IPS DF 19.7 (cell line): ENCODE data around the gene TWF2.

Experiments
- DNase-seq: peaks from one replicate; pipeline ENCODE4 v3.0.0-alpha.2; 2013; ENCODE audit warnings: low read depth, low spot score

TWF2 gene

DNA sequence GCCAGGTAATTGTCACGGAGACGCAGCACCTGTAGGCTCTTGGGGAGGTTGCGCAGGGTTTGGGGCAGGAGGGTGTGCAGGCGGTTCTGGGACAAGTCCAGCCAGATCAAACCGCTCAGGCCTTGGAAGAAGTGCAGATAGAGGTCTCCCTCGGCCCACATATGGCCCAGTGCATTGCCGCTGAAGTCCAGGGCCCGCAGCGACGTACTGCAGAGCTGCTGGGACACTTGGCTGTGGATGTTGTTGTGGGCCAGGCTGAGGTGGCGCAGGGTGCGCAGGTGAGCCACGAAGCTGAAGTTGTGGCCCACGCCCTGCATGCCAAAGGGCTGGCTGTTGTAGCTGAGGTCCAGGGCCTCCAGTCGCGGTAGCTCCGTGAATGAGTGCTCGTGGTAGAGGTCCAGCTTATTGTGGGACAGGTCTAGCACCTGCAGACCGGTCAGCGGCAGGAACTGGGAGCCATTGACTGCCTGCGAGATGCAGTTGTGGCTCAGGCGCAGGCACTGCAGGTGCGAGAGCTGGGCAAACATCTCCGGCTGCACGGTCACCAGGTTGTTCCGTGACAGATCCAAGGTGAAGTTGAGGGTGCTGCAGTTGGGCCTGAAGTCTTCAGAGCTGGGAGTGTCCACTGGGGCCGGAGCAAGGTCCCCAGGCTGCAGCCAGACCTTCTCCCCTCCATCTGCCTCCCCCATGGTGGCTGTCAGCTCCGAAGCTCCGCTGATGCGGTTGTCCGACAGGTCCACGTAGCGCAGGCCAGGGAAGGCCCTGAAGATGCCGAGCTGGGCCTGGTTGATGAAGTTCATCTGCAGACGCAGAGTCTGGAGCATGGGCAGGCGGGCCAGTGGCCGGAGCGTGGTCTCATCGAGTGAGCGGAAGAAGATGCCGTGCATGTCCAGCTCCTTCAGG, 16.4 kb downstream of the TWF2 start:
- DNase-seq = no peak

DNA sequence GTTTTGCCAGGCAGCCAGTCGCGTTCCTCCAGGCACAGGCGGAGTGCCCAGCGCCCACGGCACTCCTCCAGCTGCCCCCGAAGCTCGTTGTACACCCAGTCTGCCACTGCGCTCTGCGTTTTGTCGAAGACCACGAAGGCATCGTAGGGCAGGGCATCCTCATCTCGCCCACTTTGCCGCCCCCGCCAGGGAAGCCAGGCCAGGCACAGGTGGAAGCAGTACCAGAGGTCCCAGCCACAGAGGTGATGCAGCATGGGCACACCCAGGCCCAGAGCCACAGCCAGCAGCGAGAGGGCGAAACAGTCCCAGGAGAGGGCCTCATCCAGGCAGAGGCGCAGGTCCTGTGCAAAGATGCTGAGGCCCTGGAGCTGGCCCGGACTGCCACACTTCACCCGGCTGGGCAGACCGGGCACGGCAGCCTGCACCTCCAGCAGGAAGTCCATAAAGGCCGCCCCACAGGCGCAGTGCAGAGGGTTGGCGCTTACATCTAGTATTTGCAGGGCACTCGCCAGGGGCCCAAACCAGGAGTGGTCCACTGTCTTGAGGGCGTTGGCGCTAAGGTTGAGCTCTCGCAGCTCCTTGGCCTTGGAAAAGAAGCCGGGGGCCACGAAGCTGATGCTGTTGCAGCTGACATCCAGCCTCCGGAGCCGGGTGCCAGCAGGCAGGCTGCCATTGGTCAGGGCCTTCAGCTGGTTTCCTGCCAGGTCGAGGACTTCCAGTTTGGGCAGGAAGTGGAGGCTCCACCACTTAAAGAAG, 17.2 kb downstream of the TWF2 start:
- no peak for DNase-seq

DNA sequence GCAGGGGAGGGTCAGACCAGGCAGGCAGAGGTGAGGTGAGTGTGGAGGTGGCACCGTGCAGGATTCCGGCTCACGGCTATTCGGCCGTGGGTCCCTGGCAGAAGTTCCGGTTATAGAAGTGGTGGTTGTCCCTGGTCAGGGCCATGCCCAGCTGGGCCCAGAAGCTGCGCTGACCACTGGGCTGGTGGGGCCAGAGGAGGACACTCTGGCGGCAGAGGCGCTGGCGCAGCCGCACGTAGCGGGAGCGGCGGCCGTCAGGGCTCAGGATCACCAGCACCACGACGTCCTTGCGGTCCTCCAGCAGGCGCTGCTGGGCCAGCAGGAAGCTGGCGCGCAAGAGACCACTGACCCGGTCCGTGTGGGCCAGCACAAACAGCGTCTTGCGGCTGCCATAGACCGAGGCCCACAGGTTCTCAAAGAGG, 17.8 kb downstream of the TWF2 start:
- DNase-seq = no peak

DNA sequence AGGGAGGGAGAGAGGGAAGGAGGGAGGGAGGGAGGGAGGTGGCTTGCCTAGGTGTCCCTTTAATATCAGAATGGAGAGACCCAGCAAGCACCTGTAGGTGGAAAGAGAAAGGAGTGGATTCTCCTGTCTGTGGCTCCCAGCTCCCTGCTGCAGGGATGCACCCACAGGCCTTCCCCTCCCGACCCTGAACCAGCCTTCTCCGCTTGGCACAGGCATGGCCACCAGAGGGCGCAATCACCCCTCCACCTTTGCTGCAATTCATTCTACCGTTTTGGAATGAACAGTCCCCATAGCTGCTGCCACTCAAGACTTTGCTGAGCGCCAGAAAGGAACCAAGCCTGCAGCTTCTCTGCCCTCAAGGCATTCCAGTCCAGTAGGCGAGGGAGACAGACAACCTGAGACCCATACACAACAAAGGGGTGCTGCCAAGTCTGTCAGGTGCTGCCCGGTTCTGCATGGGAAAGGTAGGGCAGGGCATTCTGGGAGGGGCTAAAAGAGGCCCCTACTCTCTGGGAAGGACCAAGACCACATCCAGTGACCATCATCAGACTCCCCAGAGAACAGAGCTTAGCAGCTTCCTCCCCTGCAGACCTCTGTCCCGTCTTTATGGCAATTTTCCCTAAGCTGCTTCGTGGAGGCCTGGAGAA, 18.5 kb downstream of the TWF2 start:
- DNase-seq = no peak

DNA sequence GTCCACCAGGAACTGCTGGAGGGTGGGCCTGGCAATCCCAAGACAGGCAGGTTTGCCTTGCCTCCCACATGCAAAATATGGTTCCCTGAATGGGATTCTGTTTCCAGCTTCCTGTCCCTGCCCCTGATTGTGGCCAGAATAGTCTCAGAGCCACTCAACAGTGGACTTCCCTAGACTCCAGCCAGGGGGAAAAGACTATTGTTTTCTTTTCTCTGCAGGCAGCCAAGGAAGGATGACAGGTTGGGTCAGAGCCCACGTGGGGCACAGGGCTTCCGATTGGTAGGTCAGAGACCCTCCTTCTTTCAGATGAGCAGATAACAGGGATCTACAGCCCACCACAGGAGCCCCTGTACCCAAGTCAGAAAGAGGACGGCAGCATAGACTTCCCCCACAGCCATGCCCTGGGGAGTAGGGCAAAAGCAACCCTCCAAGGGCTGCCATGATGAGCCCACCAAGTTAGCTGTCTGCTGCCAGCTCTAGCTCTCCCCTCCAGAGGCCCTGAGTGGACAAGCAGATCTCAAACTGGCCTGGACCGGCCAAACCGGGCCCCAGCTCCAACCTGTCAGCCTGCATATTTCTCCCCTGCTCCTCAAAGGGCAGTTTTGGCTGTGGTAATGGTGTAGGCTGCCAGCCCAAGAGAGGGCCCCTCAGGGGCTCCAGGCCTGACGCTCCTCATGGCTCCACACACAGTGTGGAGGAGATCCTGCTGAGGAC, 19.9 kb downstream of the TWF2 start:
- no peak for DNase-seq

DNA sequence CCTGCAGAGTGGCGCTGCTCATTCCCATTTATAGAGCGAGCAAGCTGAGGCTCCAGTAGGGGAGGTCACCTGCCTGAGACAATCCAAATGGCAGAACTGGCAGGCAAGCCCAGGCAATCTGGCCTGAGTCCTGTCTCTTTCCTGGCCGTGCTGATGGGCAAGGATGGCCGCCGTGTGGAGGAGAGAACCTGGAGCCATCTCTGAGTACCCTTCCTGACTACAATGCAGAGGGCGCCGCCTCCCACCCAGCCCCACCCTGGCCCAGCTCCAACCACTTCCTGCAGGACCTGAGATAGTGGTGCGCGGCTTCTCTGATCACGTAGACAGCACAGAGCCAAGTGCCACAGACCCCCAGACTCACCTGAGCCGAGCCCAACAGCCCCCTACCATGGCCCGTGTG, 20.5 kb downstream of the TWF2 start:
- no peak for DNase-seq

DNA sequence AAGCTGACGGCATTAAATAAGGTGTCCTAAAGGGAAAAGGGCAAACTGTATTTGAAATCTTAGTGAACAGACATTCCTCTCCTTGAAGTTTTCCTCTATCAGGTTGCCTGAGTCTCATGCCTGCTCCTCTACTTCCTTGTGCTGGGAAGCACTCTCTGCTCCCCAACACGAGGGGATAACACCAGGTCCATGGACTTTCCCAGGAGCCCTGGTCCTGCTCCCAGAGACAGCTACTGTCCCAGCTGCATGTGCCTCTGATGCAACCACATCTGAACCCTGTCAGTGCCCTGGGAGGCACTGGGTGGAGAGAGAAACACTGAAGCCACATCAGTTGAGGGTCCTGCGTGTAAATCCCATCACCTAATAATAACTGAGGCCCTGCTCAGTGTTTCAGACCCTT, 20.9 kb downstream of the TWF2 start:
- no peak for DNase-seq

DNA sequence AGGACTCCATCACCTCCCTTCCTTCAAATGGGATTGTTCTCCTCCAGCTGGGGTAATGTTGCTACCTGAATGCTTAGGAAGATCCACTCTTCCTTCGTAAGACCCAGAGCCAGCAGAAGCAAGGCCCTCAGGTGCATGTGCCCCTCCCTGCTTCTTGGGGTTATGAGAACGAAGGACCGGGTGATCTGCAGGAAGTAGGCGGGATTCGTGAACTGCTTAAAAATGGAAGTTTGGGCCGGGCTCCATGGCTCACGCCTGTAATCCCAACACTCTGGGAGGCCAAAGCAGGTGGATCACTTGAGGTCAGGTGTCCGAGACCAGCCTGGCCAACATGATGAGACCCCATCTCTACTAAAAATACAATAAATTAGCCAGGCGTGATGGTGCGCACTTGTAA, 21.6 kb downstream of the TWF2 start:
- DNase-seq = no peak

DNA sequence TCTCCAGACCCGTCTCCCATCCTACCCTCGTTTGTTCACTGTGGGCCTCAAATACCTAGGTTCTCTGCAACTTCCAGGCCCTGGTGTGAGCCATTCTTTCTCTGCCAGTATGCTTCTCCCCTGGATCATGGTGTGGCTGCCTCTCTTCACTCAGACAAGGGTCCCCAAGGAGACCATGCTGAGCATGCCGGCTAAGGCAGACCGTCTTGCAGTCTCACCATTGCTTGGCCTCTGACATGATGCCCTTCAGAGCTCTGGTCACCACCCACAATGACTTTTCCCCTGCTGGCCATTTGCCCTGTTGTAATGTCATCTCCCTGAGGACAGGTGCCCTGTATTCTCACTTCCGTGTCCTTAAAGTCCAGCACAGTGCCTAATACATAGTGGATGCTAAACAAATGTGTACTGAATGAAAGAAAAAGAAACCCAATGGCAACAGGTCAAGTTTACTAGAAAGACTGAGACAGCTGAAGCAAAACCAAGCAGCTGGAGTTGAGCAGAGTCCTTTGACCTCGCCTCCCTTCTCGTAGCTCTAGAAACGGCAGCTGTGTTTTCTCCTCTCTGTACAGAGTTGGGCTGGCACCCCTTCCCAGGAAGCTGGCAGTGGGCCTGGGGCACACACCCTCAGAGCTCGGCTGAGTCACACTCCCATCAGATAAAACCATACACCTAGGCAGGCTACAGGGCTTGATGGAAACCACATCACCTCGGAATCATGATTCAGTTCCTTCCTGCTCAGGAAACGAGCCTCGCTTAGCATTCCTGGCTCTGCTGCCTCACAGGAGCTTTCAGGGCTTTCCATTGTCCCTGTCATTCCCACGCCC, 22.2 kb downstream of the TWF2 start:
- no peak for DNase-seq

DNA sequence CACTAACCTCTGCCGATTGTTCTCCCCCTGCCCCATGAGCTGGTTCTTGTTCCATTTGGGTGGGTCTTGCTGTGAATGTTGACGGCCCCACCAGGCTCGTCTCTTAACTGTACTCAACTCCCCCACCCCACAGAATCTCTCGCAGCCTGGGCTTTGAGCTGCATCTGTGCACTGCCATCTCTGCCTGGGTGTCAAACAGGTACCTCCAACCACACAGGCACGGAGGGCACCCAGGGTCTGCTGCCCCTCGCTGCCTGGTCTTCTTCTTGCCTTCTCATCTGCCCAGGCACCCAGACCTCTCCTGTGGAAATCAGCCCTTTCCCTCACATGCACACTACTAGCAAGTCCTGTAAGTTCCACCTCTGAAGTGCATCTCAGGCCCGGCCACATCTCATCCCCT, 23.6 kb downstream of the TWF2 start:
- DNase-seq = no peak

DNA sequence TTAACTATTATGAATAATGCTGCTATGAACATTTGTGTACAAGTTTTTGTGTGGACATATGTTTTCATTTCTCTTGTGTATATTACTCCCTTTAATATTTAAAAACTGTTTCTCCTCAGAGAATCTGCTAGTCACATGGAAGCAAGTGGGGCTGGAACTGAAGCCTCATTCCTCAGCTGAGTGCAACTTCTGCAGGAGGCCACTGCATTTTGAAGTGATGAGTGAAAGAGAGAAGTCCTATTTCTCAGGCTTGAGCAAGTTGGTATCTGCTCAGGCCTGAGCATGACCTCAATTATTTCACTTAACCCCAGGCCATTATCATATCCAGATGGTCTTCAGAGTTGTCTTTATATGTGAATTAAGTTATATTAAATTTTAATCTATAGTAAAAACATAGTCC, 25.1 kb downstream of the TWF2 start:
- no peak for DNase-seq

DNA sequence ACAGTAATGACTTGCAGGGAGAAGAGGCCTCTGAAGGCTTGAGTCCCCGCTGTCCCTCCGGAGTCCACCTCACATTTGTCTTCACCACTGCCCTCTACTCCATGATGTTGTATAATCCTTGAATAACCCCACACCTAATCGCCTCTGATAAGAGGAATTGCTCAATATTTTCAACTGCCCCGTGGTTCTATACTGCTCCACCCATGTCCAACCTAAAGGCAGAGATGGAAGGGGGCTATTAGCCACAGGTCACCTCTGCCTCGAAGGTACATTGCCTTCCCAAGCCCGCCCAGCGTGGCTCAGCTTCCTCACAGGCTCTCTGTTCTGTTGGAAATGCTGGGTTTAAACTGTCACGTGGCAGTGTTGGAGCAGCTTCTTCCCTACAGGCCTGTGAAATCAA, 26.0 kb downstream of the TWF2 start:
- no peak for DNase-seq

DNA sequence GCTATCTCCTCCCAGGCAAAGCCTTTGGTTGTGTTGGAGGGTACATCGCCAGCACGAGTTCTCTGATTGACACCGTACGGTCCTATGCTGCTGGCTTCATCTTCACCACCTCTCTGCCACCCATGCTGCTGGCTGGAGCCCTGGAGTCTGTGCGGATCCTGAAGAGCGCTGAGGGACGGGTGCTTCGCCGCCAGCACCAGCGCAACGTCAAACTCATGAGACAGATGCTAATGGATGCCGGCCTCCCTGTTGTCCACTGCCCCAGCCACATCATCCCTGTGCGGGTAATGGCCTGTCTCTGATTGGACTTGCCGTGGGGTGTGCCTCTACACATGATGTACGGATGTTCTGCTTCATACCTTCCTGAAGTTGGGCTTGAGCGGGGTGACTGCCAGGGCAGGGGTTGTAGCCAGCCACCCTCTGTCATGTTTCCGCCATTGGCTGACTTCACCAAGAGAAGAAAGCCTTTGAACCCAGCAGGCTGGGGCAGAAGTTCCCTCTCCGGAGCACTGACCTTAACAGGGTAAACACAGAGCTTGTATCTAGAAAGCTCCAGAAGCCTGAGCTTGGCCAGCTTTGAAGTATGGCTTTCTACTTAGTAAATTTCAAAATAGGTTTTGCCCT, 27.6 kb downstream of the TWF2 start:
- no peak for DNase-seq

DNA sequence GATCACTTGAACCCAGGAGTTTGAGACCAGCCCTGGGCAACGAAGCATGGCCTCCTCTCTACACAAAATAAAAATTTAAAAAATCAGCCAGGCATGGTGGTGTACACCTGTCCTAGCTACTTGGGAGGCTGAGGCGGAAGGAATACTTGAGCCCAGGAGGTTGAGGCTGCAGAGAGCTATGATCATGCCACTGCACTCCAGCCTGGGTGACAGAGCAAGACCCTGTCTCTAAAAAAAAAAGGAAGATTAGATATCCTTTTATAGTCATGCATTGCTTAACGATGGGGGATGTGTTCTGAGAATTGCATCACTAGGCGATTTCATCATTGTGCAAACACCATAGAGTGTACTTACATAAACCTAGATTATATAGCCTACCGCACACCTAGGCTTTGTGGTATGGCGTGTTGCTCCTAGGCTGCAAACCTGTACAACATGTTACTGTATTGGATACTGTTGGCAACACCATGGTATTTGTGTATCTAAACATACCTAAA, 28.4 kb downstream of the TWF2 start:
- DNase-seq = no peak

DNA sequence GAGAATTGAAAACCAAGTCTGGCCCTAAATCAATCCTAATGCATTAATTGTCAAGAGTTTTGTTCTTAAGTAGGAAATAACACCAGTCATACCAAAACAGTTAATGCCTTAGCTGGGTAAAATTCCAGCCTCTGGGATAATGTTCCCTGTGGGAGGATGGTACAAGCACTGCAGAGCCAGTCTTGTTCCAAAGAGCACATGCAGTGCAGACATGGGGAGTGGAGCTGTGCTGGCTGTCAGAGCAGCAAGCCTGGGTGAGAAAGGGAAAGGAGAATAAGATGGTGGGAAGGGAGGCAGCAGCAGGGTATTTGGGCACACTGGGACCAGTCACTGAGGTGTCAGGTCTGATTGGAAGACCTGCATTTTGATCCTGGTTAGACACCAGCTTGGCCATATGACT, 28.9 kb downstream of the TWF2 start:
- no peak for DNase-seq

DNA sequence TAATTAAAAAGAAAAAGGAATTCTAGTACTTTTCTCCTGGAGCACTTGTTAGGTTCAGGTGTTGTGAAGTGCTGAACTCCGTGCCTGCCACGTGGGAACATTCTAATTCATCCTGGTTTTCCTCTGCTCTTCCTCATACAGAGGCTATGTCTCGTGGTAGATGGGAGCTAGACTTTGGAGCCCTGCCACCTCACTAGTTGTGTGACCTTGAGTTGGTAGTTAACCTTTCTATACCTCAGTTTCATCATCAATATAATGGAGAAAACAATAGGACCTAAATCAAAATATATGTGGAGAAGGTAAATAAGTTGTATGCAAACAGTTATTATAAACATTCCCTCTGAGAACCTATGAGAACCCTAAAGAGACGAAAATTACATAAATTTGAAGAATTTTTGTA, 30.4 kb downstream of the TWF2 start:
- DNase-seq = no peak

DNA sequence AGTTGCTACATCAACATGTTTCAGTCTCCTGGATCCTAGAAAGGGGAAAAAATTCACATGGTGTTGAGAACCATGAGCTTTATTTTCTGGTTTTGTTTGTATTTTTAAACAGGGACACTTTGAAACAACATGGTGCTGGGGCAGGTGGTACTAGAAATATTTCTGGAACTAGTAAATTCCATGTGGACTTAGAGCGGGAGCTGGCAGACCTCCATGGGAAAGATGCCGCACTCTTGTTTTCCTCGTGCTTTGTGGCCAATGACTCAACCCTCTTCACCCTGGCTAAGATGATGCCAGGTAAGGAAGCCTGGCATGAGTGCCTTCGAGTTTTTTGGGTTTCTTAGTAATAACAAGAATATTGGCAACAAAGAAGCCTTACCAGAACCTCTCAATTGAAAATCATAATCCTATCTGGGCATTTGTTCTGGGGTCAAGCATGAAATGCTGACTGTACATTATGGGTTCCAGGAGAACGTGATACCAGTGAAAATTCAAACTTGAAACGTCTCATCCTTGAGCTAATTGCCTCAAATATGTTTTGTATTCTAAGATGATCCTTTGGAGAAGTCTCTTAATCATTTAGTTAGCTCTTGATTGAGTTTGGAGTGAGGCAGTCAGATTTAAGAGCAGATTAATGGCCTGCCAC, 33.1 kb downstream of the TWF2 start:
- no peak for DNase-seq

DNA sequence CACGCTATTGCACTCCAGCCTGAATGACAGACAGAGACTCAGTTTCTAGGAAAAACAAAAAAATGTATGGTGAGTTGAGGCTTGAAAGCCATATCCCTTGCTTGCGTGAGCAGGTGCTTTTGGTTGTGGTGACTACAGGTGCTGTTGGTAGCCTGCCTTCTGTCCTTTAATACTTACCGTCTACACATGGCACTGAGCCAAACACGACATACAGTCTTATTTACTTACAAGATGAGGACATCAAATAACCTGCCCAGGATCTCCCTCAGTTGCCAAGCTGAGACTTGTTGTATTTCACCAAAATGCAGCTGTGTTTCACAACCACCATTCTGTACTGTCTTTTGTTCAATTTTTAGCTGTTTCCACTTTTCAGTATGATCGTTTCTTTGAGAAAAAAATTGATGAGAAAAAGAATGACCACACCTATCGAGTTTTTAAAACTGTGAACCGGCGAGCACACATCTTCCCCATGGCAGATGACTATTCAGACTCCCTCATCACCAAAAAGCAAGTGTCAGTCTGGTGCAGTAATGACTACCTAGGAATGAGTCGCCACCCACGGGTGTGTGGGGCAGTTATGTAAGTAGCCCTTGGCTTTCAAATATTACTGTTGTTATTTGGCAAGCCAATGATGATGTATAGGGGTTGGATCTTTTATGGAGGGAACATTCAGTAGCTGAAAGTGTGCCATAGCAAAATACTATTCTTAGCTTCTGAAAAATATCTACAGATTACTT, 34.5 kb downstream of the TWF2 start:
- DNase-seq = no peak

DNA sequence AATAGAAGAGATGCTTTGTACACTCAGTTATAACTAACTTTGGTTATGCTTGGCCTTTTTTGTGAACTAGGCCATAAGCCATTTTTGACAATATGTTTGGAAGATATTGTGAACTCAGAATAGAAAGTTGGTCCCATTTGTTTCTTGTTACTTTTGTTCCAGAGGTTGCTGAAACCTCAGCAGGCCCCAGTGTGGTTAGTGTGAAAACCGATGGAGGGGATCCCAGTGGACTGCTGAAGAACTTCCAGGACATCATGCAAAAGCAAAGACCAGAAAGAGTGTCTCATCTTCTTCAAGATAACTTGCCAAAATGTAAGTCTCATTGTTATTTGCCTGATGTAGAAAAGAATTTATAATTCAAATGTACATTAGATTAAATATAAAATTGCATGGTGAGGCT, 35.3 kb downstream of the TWF2 start:
- DNase-seq = no peak
